ENCODE results near the gene TSPAN4. TPM values are rescaled to one million over a fixed set of nuclear protein-coding genes. Genes with fewer than 3 reads are reported as not detected.

Gene TSPAN4
- total and polyA plus RNA-seq, 2 donors (not counting 1 experiment from before 2014, with no cell fraction given) = 2.9 to 7.4 TPM

GRCh38 chr11:865462-866430 is 23.1 kb downstream of the TSPAN4 start:
- no peak for ATAC-seq (ENCODE audit: low read depth)

More at GRCh38 chr11:865462-866430, 23.1 kb downstream of the TSPAN4 start:
- no peaks in the 10 kb centered on the region for H4K20me1 ChIP-seq (ENCODE audit: control insufficient read depth, insufficient read depth, low read length, poor library complexity, severe bottlenecking)
- H3K9me3 ChIP-seq (ENCODE audit: control extremely low read depth in 1 of 3, control insufficient read depth in 2 of 3, insufficient read depth in 1 of 3, low read length in 2 of 3) = no peaks in the 10 kb centered on the region
- H3K4me1 ChIP-seq (ENCODE audit: control insufficient read depth in 2 of 2, insufficient read depth in 2 of 2, low read length in 2 of 2) = no peaks in the 10 kb centered on the region
- H3K9me3 Mint-ChIP-seq (ENCODE audit: insufficient read depth) = no peaks in the 10 kb centered on the region
- no peak overlapping the region for H3K4me3 Mint-ChIP-seq
- H3K4me1 Mint-ChIP-seq = no peaks in the 10 kb centered on the region
- intact Hi-C loops (cut with micrococcal nuclease) = no loop called here
- H3K4me3 ChIP-seq (ENCODE audit: control extremely low read depth in 1 of 5, extremely low read depth in 1 of 5, insufficient read depth in 1 of 5, low read depth in 2 of 5, low read length in 4 of 5) = no peak overlapping the region
- no peak overlapping the region for H3K9ac ChIP-seq (ENCODE audit: low read length)
- peaks cover 0 to 6% of the 10 kb centered on the region in 2 experiments for H3K36me3 ChIP-seq (replicated peaks in 1 of 2; ENCODE audit: control extremely low read depth in 1 of 2, control insufficient read depth in 1 of 2, extremely low read depth in 1 of 2, insufficient read depth in 2 of 2, low read length in 1 of 2)
- TF ChIP-seq EZH2 (IDR thresholded peaks at IDR 0.05; ENCODE audit: borderline replicate concordance, insufficient read depth, low read depth, low read length, poor library complexity, severe bottlenecking) = no peak
- TF ChIP-seq CTCF (IDR thresholded peaks at IDR 0.05) = no peak
- CTCF ChIA-PET = interaction anchor here (1.5 kb wide), 1 partner anchor 18 kb away, joined by 4 read pairs; no protein-coding TSS in a partner anchor
- H2AFZ ChIP-seq (ENCODE audit: insufficient read depth, low read depth, low read length, poor library complexity, severe bottlenecking) = no peak overlapping the region
- H3K27me3 ChIP-seq (replicated peaks in 1 of 4; ENCODE audit: control extremely low read depth in 1 of 4, control insufficient read depth in 3 of 4, insufficient read depth in 4 of 4, low read length in 3 of 4) = no peaks in the 10 kb centered on the region
- H3K4me2 ChIP-seq (replicated peaks; ENCODE audit: low read depth, low read length, poor library complexity, severe bottlenecking) = no peak overlapping the region
- POLR2A ChIA-PET = no interaction called here
- no peak for DNase-seq
- no peaks in the 10 kb centered on the region for H3K79me2 ChIP-seq (ENCODE audit: control insufficient read depth, insufficient read depth, low read length)
- H3K27me3 Mint-ChIP-seq = no peaks in the 10 kb centered on the region
- WGBS (ENCODE audit: insufficient coverage) = 84% methylated on average over 40 of the region's 41 CpGs
- H3K27ac Mint-ChIP-seq = no peak overlapping the region
- no peak overlapping the region for H3K27ac ChIP-seq (ENCODE audit: low read length in 2 of 2)
